Uterus (tissue), 2 donors: ENCODE data around the gene PLXNA4.

Experiments
- POLR2A ChIP-seq, 2 donors: fragments of 450-650 bp; IDR thresholded peaks; one replicate each; pipeline ENCODE4 v1.6.1; 2016; ENCODE audit warnings: antibody characterized with exemption in 2 of 2, mild to moderate bottlenecking in 1 of 2, moderate library complexity in 1 of 2
- TF ChIP-seq, protein P1 (sequence below), 4 experiments: fragments of 200-600 bp in 2 of 4; fragments of 450-650 bp in 2 of 4; sonication (generic) in 2 of 4; IDR thresholded peaks; one replicate each; pipeline ENCODE4 v1.5.1; 2016 to 2019; ENCODE audit warnings: antibody characterized with exemption in 4 of 4, mild to moderate bottlenecking in 2 of 4, moderate library complexity in 1 of 4

DNA sequence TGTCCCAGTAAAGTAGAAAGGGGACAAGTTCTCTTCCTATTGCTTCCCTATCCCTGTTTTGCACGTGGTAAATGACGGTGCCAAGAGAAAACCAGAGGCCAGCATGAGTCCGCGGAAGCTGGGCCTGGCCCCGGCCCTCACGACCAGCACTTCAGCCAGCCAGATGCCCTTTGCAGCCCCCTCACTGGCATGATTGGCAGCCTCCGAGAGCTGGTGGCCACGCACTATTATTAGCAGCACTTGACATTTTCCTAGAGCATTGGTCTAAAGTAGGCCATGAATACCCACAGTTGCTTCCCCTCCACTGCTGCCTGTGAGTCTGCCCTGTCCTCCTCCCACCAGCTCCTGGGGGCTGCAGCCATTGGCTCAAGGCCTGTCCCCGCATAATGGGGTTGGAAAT is 369.1 kb downstream of the PLXNA4 start:
- TF ChIP-seq, protein P1, sequence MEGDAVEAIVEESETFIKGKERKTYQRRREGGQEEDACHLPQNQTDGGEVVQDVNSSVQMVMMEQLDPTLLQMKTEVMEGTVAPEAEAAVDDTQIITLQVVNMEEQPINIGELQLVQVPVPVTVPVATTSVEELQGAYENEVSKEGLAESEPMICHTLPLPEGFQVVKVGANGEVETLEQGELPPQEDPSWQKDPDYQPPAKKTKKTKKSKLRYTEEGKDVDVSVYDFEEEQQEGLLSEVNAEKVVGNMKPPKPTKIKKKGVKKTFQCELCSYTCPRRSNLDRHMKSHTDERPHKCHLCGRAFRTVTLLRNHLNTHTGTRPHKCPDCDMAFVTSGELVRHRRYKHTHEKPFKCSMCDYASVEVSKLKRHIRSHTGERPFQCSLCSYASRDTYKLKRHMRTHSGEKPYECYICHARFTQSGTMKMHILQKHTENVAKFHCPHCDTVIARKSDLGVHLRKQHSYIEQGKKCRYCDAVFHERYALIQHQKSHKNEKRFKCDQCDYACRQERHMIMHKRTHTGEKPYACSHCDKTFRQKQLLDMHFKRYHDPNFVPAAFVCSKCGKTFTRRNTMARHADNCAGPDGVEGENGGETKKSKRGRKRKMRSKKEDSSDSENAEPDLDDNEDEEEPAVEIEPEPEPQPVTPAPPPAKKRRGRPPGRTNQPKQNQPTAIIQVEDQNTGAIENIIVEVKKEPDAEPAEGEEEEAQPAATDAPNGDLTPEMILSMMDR (IDR thresholded peaks at IDR 0.05): no peak
- no peak for TF ChIP-seq POLR2A (IDR thresholded peaks at IDR 0.05)
